Measurements from ENCODE around the gene PACSIN1. TPM values are rescaled to one million over a fixed set of nuclear protein-coding genes. Genes with fewer than 3 reads are reported as not detected.

Gene PACSIN1
- polyA plus RNA-seq, 1 donor from 2014 or later = 3.1 TPM

DNA sequence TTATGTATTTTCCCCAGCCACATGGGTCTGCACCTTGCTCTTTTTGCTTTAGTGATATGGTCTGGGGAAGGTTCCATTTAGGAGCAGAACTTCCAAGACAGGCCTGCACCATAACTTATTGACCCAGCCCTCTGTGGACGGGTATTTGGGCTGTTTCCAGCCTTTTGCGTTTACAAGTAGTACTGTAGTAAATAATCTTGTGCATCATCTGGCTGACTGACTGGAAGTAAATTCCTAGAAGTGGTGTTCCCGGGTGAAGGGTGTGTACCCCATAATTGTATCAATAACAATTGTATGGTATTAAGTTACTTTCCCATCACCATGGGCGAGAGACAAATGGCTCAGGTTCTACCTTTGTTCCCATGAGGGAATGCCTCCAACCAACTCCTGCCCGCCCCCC lies 58.6 kb downstream of the PACSIN1 start:
- Histone ChIP-seq H3F3A (ENCODE audit: insufficient read depth, low read length, poor library complexity, severe bottlenecking) (no peaks in the 10 kb centered on the region), H2AFZ (ENCODE audit: low read depth, low read length) (no peak overlapping the region), H3K36me3 (ENCODE audit: insufficient read depth, low read length) (no peaks in the 10 kb centered on the region), H3K79me2 (replicated peaks; ENCODE audit: insufficient read depth, low read length) (no peaks in the 10 kb centered on the region), H4K20me1 (ENCODE audit: insufficient read depth) (no peaks in the 10 kb centered on the region), H3K4me3 (ENCODE audit: low read length) (no peak overlapping the region), H3K27me3 (ENCODE audit: insufficient read depth, low read depth, low read length) (no peaks in the 10 kb centered on the region), H3K4me2 (ENCODE audit: low read length) (no peak overlapping the region), H3K27ac (ENCODE audit: low read length) (no peak overlapping the region), H3K9me2 (ENCODE audit: insufficient read depth, low read length) (no peaks in the 10 kb centered on the region), H3K9me3 (ENCODE audit: low read length) (no peaks in the 10 kb centered on the region), H3K9ac (ENCODE audit: low read length) (no peak overlapping the region)
- TF ChIP-seq EP300 (conservative IDR thresholded peaks at IDR 0.05; ENCODE audit: poor library complexity, severe bottlenecking) (no peak), MXI1 (conservative IDR thresholded peaks at IDR 0.05; ENCODE audit: poor library complexity, severe bottlenecking) (no peak), TAF1 (IDR thresholded peaks at IDR 0.05; ENCODE audit: low read depth) (no peak), RAD21 (conservative IDR thresholded peaks at IDR 0.05) (no peak), EZH2 (IDR thresholded peaks at IDR 0.05; ENCODE audit: borderline replicate concordance, insufficient read depth, low read length, poor library complexity, severe bottlenecking) (no peak), SMC3 (conservative IDR thresholded peaks at IDR 0.05; ENCODE audit: poor library complexity) (no peak), POLR2AphosphoS5 (IDR thresholded peaks at IDR 0.05) (no peak)
- TF ChIP-seq, protein P1, sequence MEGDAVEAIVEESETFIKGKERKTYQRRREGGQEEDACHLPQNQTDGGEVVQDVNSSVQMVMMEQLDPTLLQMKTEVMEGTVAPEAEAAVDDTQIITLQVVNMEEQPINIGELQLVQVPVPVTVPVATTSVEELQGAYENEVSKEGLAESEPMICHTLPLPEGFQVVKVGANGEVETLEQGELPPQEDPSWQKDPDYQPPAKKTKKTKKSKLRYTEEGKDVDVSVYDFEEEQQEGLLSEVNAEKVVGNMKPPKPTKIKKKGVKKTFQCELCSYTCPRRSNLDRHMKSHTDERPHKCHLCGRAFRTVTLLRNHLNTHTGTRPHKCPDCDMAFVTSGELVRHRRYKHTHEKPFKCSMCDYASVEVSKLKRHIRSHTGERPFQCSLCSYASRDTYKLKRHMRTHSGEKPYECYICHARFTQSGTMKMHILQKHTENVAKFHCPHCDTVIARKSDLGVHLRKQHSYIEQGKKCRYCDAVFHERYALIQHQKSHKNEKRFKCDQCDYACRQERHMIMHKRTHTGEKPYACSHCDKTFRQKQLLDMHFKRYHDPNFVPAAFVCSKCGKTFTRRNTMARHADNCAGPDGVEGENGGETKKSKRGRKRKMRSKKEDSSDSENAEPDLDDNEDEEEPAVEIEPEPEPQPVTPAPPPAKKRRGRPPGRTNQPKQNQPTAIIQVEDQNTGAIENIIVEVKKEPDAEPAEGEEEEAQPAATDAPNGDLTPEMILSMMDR (IDR thresholded peaks at IDR 0.05; ENCODE audit: poor library complexity, severe bottlenecking) = no peak
- TF ChIP-seq, protein P2, sequence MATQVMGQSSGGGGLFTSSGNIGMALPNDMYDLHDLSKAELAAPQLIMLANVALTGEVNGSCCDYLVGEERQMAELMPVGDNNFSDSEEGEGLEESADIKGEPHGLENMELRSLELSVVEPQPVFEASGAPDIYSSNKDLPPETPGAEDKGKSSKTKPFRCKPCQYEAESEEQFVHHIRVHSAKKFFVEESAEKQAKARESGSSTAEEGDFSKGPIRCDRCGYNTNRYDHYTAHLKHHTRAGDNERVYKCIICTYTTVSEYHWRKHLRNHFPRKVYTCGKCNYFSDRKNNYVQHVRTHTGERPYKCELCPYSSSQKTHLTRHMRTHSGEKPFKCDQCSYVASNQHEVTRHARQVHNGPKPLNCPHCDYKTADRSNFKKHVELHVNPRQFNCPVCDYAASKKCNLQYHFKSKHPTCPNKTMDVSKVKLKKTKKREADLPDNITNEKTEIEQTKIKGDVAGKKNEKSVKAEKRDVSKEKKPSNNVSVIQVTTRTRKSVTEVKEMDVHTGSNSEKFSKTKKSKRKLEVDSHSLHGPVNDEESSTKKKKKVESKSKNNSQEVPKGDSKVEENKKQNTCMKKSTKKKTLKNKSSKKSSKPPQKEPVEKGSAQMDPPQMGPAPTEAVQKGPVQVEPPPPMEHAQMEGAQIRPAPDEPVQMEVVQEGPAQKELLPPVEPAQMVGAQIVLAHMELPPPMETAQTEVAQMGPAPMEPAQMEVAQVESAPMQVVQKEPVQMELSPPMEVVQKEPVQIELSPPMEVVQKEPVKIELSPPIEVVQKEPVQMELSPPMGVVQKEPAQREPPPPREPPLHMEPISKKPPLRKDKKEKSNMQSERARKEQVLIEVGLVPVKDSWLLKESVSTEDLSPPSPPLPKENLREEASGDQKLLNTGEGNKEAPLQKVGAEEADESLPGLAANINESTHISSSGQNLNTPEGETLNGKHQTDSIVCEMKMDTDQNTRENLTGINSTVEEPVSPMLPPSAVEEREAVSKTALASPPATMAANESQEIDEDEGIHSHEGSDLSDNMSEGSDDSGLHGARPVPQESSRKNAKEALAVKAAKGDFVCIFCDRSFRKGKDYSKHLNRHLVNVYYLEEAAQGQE (IDR thresholded peaks at IDR 0.05; ENCODE audit: borderline replicate concordance) = no peak

DNA sequence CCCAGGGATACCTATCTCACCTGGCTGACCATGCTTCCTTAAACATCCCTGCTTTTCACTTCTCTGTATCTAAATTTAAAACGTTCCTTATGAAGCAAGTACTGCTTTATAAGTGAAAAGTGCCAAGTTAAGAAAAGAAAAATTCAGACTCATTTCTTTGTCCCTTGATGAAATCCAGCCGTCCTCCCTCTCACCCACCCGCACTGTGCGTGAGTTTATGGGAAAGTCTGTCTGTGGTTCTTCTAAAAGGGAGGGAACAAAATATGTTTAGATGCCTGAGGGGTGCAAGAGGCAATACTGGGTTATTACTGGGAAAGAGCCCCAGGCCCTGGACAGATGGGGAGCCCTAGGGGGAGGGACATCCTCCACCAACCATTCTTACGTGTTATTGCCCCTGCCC lies 59.1 kb downstream of the PACSIN1 start:
- H3F3A ChIP-seq (ENCODE audit: insufficient read depth, low read length, poor library complexity, severe bottlenecking) = no peaks in the 10 kb centered on the region
- H3K9ac ChIP-seq (ENCODE audit: low read length) = no peak overlapping the region
- no peaks in the 10 kb centered on the region for H3K27me3 ChIP-seq (ENCODE audit: insufficient read depth, low read depth, low read length)
- H3K4me2 ChIP-seq (ENCODE audit: low read length) = no peak overlapping the region
- H3K79me2 ChIP-seq (replicated peaks; ENCODE audit: insufficient read depth, low read length) = no peaks in the 10 kb centered on the region
- no peak overlapping the region for H2AFZ ChIP-seq (ENCODE audit: low read depth, low read length)
- H3K36me3 ChIP-seq (ENCODE audit: insufficient read depth, low read length) = no peaks in the 10 kb centered on the region
- no peak for TF ChIP-seq RAD21 (conservative IDR thresholded peaks at IDR 0.05)
- TF ChIP-seq, protein P1 (IDR thresholded peaks at IDR 0.05; ENCODE audit: poor library complexity, severe bottlenecking) = no peak
- no peak for TF ChIP-seq EZH2 (IDR thresholded peaks at IDR 0.05; ENCODE audit: borderline replicate concordance, insufficient read depth, low read length, poor library complexity, severe bottlenecking)
- no peak for TF ChIP-seq POLR2AphosphoS5 (IDR thresholded peaks at IDR 0.05)
- no peak for TF ChIP-seq EP300 (conservative IDR thresholded peaks at IDR 0.05; ENCODE audit: poor library complexity, severe bottlenecking)
- no peak for TF ChIP-seq MXI1 (conservative IDR thresholded peaks at IDR 0.05; ENCODE audit: poor library complexity, severe bottlenecking)
- TF ChIP-seq, protein P2 (IDR thresholded peaks at IDR 0.05; ENCODE audit: borderline replicate concordance) = no peak
- TF ChIP-seq TAF1 (IDR thresholded peaks at IDR 0.05; ENCODE audit: low read depth) = no peak
- no peak for TF ChIP-seq SMC3 (conservative IDR thresholded peaks at IDR 0.05; ENCODE audit: poor library complexity)
- H3K4me3 ChIP-seq (ENCODE audit: low read length) = no peak overlapping the region
- no peaks in the 10 kb centered on the region for H4K20me1 ChIP-seq (ENCODE audit: insufficient read depth)
- H3K9me2 ChIP-seq (ENCODE audit: insufficient read depth, low read length) = no peaks in the 10 kb centered on the region
- no peak overlapping the region for H3K27ac ChIP-seq (ENCODE audit: low read length)
- H3K9me3 ChIP-seq (ENCODE audit: low read length) = no peaks in the 10 kb centered on the region
